H9 (cell line): ENCODE data around the gene C17orf58. TPM values are rescaled to one million over a fixed set of nuclear protein-coding genes. Genes with fewer than 3 reads are reported as not detected.

ENCODE experiments used
- DNase-seq: peaks from one replicate; pipeline ENCODE4 v3.0.0-alpha.2; 2017
- H2AFZ ChIP-seq: one replicate; pipeline ENCODE4 v1.6.1; 2013; ENCODE audit warnings: mild to moderate bottlenecking, low read length, control low read depth, moderate library complexity
- H2AK5ac ChIP-seq: 2 replicates; pipeline ENCODE4 v1.6.1; 2013; ENCODE audit warnings: low read length, control low read depth, mixed read lengths; ENCODE audit not compliant: insufficient read length
- H2BK120ac ChIP-seq: one replicate; pipeline ENCODE4 v1.6.1; 2013; ENCODE audit warnings: low read depth, mild to moderate bottlenecking, low read length, control low read depth, inconsistent platforms; ENCODE audit not compliant: poor library complexity, severe bottlenecking
- H2BK12ac ChIP-seq: 2 replicates; pipeline ENCODE4 v1.6.1; 2013; ENCODE audit warnings: low read length, control low read depth, mixed read lengths, low read depth; ENCODE audit not compliant: insufficient read length
- H2BK15ac ChIP-seq: 2 replicates; pipeline ENCODE4 v1.6.1; 2013; ENCODE audit warnings: low read depth, low read length, control low read depth
- H2BK20ac ChIP-seq: one replicate; pipeline ENCODE4 v1.6.1; 2013; ENCODE audit warnings: low read depth, mild to moderate bottlenecking, low read length, control low read depth, inconsistent platforms; ENCODE audit not compliant: poor library complexity, severe bottlenecking
- H2BK5ac ChIP-seq: 2 replicates; pipeline ENCODE4 v1.6.1; 2013; ENCODE audit warnings: low read length, control low read depth, mixed read lengths; ENCODE audit not compliant: insufficient read length
- H3K14ac ChIP-seq: 2 replicates; pipeline ENCODE4 v1.6.1; 2013; ENCODE audit warnings: low read length, control low read depth; ENCODE audit not compliant: insufficient read depth
- H3K18ac ChIP-seq: 2 replicates; pipeline ENCODE4 v1.6.1; 2013; ENCODE audit warnings: low read depth, mild to moderate bottlenecking, mixed read lengths, low read length, control low read depth; ENCODE audit not compliant: insufficient read length
- H3K23ac ChIP-seq: 2 replicates; pipeline ENCODE4 v1.6.1; 2013; ENCODE audit warnings: low read length, control low read depth, mixed read lengths, low read depth; ENCODE audit not compliant: insufficient read length
- H3K23me2 ChIP-seq: 2 replicates; pipeline ENCODE4 v1.6.1; 2013; ENCODE audit warnings: low read depth, mild to moderate bottlenecking, mixed read lengths, low read length, control low read depth; ENCODE audit not compliant: insufficient read length, poor library complexity, severe bottlenecking
- H3K27ac ChIP-seq: 2 replicates; pipeline ENCODE4 v1.5.1; 2013; ENCODE audit warnings: low read length, control low read depth, mixed read lengths, low read depth; ENCODE audit not compliant: insufficient read length
- H3K27me3 ChIP-seq: 2 replicates; pipeline ENCODE4 v1.6.1; 2013; ENCODE audit warnings: low read length, control low read depth, inconsistent platforms; ENCODE audit not compliant: insufficient read depth
- H3K4ac ChIP-seq: 2 replicates; pipeline ENCODE4 v1.6.1; 2013; ENCODE audit warnings: low read depth, mild to moderate bottlenecking, control low read depth, inconsistent platforms, low read length, moderate library complexity
- H3K4me1 ChIP-seq: 2 replicates; pipeline ENCODE4 v1.6.1; 2013; ENCODE audit warnings: low read length, control low read depth, inconsistent platforms; ENCODE audit not compliant: insufficient read depth
- H3K4me2 ChIP-seq: 2 replicates; pipeline ENCODE4 v1.6.1; 2013; ENCODE audit warnings: low read length, control low read depth, mixed read lengths; ENCODE audit not compliant: insufficient read length, insufficient read depth
- H3K56ac ChIP-seq: 2 replicates; pipeline ENCODE4 v1.6.1; 2013; ENCODE audit warnings: low read depth, mild to moderate bottlenecking, mixed read lengths, low read length, control low read depth; ENCODE audit not compliant: insufficient read length
- H3K79me1 ChIP-seq: 2 replicates; pipeline ENCODE4 v1.6.1; 2013; ENCODE audit warnings: low read depth, mild to moderate bottlenecking, moderate library complexity, low read length, control low read depth, inconsistent platforms; ENCODE audit not compliant: insufficient read depth, poor library complexity, severe bottlenecking
- H3K79me2 ChIP-seq: 2 replicates; pipeline ENCODE4 v1.6.1; 2013; ENCODE audit warnings: low read length, control low read depth, inconsistent platforms; ENCODE audit not compliant: insufficient read depth
- H3K9ac ChIP-seq: 2 replicates; pipeline ENCODE4 v1.6.1; 2013; ENCODE audit warnings: low read length, control low read depth, mixed read lengths; ENCODE audit not compliant: insufficient read length; ENCODE audit errors: extremely low read depth
- H3K9me3 ChIP-seq: one replicate; pipeline ENCODE4 v1.6.1; 2013; ENCODE audit warnings: low read depth, low read length, inconsistent platforms; ENCODE audit not compliant: control insufficient read depth
- H3T11ph ChIP-seq: one replicate; pipeline ENCODE4 v1.6.1; 2013; ENCODE audit warnings: mild to moderate bottlenecking, low read length, control low read depth, inconsistent platforms
- H4K20me1 ChIP-seq: one replicate; pipeline ENCODE4 v1.6.1; 2013; ENCODE audit not compliant: control insufficient read depth, insufficient read length, insufficient read depth
- H4K5ac ChIP-seq: 2 replicates; pipeline ENCODE4 v1.6.1; 2013; ENCODE audit warnings: low read depth, mild to moderate bottlenecking, mixed read lengths, low read length, control low read depth; ENCODE audit not compliant: insufficient read length
- H4K8ac ChIP-seq: replicated peaks from 2 replicates; pipeline ENCODE4 v1.6.1; 2013; ENCODE audit warnings: low read length, control low read depth, mixed read lengths, low read depth; ENCODE audit not compliant: insufficient read length
- H4K91ac ChIP-seq: 2 replicates; pipeline ENCODE4 v1.6.1; 2013; ENCODE audit warnings: low read depth, mild to moderate bottlenecking, moderate library complexity, mixed read lengths, low read length, control low read depth; ENCODE audit not compliant: insufficient read length
- H3K27ac Mint-ChIP-seq, 3 experiments: 2 replicates in 2 of 3; 3 replicates in 1 of 3; pipeline ENCODE4 v1.8.0; 2020 to 2021; ENCODE audit warnings: mixed read lengths in 3 of 3, mild to moderate bottlenecking in 1 of 3, moderate library complexity in 1 of 3
- H3K27me3 Mint-ChIP-seq: 2 replicates; pipeline ENCODE4 v1.8.0; 2021; ENCODE audit warnings: low read depth, mild to moderate bottlenecking, moderate library complexity, mixed read lengths
- H3K36me3 Mint-ChIP-seq, 3 experiments: 2 replicates in 2 of 3; 3 replicates in 1 of 3; pipeline ENCODE4 v1.8.0; 2020 to 2021; ENCODE audit warnings: low read depth in 3 of 3, mixed read lengths in 3 of 3; ENCODE audit not compliant: insufficient read depth in 1 of 3
- H3K4me1 Mint-ChIP-seq, 2 experiments: 2 replicates each; pipeline ENCODE4 v1.8.0; 2020; ENCODE audit warnings: mixed read lengths in 2 of 2
- H3K4me3 Mint-ChIP-seq, 2 experiments: 2 replicates in 1 of 2; 3 replicates in 1 of 2; pipeline ENCODE4 v1.8.0; 2020 to 2021; ENCODE audit warnings: mild to moderate bottlenecking in 2 of 2, mixed read lengths in 2 of 2, moderate library complexity in 1 of 2
- H3K9me3 Mint-ChIP-seq, 2 experiments: 2 replicates in 1 of 2; 3 replicates in 1 of 2; pipeline ENCODE4 v1.8.0; 2020; ENCODE audit warnings: mild to moderate bottlenecking in 2 of 2, mixed read lengths in 2 of 2, moderate library complexity in 1 of 2
- WGBS: extraction: QIAGEN DNeasy Blood & Tissue Kit; methylation state at CpG from one replicate; pipeline ENCODE4 v1.1.7; 2013; ENCODE audit warnings: missing lambda C conversion rate, low lambda C conversion rate, mixed read lengths; ENCODE audit not compliant: insufficient read length; ENCODE audit errors: extremely low coverage; 5-methylcytosine and 5-hydroxymethylcytosine counted together
- total RNA-seq: library from RNA; stranded (reverse); gene quantifications from 2 replicates; pipeline ENCODE4 v1.2.1, GENCODE V29; 2021
- TF ChIP-seq, protein P1 (sequence below): fragments of 200-600 bp; sonication (generic); conservative IDR thresholded peaks from 3 replicates; pipeline ENCODE4 v1.8.0; 2021; ENCODE audit warnings: antibody characterized with exemption, mild to moderate bottlenecking

C17orf58 gene
- total RNA-seq, 1 experiment from 2014 or later = 12.3 TPM

- Histone ChIP-seq H4K91ac (no peak overlapping the region), H3K4me2 (no peak overlapping the region), H2BK5ac (no peak overlapping the region), H3K9me3 (no peaks in the 10 kb centered on the region), H3T11ph (no peak overlapping the region), H4K8ac (no peak overlapping the region), H4K5ac (no peak overlapping the region), H2AFZ (no peak overlapping the region), H3K79me1 (peaks cover 3% of the 10 kb centered on the region), H3K27me3 (no peaks in the 10 kb centered on the region), H2BK20ac (no peak overlapping the region), H3K23ac (no peak overlapping the region), H3K23me2 (no peaks in the 10 kb centered on the region), H3K79me2 (no peaks in the 10 kb centered on the region), H4K20me1 (no peaks in the 10 kb centered on the region), H2BK120ac (no peak overlapping the region), H3K4ac (no peak overlapping the region), H3K9ac (no peak overlapping the region), H3K4me1 (peaks cover 2% of the 10 kb centered on the region; the same call in 1 of the 2 replicates), H3K14ac (no peak overlapping the region), H2AK5ac (no peak overlapping the region), H3K56ac (no peak overlapping the region), H2BK12ac (no peak overlapping the region), H3K27ac (no peak overlapping the region), H2BK15ac (no peak overlapping the region), H3K18ac (no peak overlapping the region)
- WGBS = no CpG with 5 or more reads among the region's 3 CpGs
- Mint-ChIP-seq H3K4me3 (no peak overlapping the region), H3K36me3 (peaks cover 25 to 66% (median 52%) of the 10 kb centered on the region in 3 experiments; a peak in 6 of 7 replicates), H3K9me3 (no peaks in the 10 kb centered on the region), H3K27me3 (no peaks in the 10 kb centered on the region), H3K27ac (peak overlapping the region; percentile 7 to 94 (median 88); a peak in 6 of 7 replicates), H3K4me1 (peaks cover 6 to 11% of the 10 kb centered on the region in 2 experiments)
- TF ChIP-seq, protein P1, sequence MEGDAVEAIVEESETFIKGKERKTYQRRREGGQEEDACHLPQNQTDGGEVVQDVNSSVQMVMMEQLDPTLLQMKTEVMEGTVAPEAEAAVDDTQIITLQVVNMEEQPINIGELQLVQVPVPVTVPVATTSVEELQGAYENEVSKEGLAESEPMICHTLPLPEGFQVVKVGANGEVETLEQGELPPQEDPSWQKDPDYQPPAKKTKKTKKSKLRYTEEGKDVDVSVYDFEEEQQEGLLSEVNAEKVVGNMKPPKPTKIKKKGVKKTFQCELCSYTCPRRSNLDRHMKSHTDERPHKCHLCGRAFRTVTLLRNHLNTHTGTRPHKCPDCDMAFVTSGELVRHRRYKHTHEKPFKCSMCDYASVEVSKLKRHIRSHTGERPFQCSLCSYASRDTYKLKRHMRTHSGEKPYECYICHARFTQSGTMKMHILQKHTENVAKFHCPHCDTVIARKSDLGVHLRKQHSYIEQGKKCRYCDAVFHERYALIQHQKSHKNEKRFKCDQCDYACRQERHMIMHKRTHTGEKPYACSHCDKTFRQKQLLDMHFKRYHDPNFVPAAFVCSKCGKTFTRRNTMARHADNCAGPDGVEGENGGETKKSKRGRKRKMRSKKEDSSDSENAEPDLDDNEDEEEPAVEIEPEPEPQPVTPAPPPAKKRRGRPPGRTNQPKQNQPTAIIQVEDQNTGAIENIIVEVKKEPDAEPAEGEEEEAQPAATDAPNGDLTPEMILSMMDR = no peak
- DNase-seq = no peak
Measured at GRCh38 chr17:67959510-67959909, 36.8 kb downstream of the C17orf58 start.
